Measurements from ENCODE around the gene EIF1AD.

EIF1AD gene

GRCh38 chr11:66007201-66007634 lies 5.3 kb upstream of the EIF1AD start:
- TF ChIP-seq ZFX (IDR thresholded peaks at IDR 0.05; ENCODE audit: borderline replicate concordance), result no peak
- TF ChIP-seq CTCF (IDR thresholded peaks at IDR 0.05), result no peak
- no peak overlapping the region for H3K27ac ChIP-seq

GRCh38 chr11:66006891-66007176 lies 4.9 kb upstream of the EIF1AD start:
- no peak for TF ChIP-seq ZFX (IDR thresholded peaks at IDR 0.05; ENCODE audit: borderline replicate concordance)
- TF ChIP-seq CTCF (IDR thresholded peaks at IDR 0.05), result no peak
- H3K27ac ChIP-seq, result no peak overlapping the region

- no peak overlapping the region for H3K27ac ChIP-seq
These were observed 4.4 kb upstream of the EIF1AD start for GRCh38 chr11:66006134-66006890.

GRCh38 chr11:66004186-66004585 lies 2.2 kb upstream of the EIF1AD start:
- no peak overlapping the region for H3K27ac ChIP-seq
- TF ChIP-seq CTCF (IDR thresholded peaks at IDR 0.05) (no peak), ZFX (IDR thresholded peaks at IDR 0.05; ENCODE audit: borderline replicate concordance) (no peak)

More at GRCh38 chr11:66006134-66006890, 4.4 kb upstream of the EIF1AD start:
- TF ChIP-seq CTCF (IDR thresholded peaks at IDR 0.05), result no peak
- no peak for TF ChIP-seq ZFX (IDR thresholded peaks at IDR 0.05; ENCODE audit: borderline replicate concordance)

GRCh38 chr11:66003291-66003690 lies 1.3 kb upstream of the EIF1AD start:
- TF ChIP-seq CTCF (IDR thresholded peaks at IDR 0.05) (no peak), ZFX (IDR thresholded peaks at IDR 0.05; ENCODE audit: borderline replicate concordance) (no peak)
- peak overlapping the region; percentile 96 for H3K27ac ChIP-seq

- H3K27ac ChIP-seq, result peak overlapping the region; percentile 96
- TF ChIP-seq ZFX (IDR thresholded peaks at IDR 0.05; ENCODE audit: borderline replicate concordance) (no peak), CTCF (IDR thresholded peaks at IDR 0.05) (peak; percentile 54)
These were observed 780 bp upstream of the EIF1AD start for GRCh38 chr11:66002648-66003225.

- H3K27ac ChIP-seq, result no peak overlapping the region
- no peak for TF ChIP-seq CTCF (IDR thresholded peaks at IDR 0.05)
- no peak for TF ChIP-seq ZFX (IDR thresholded peaks at IDR 0.05; ENCODE audit: borderline replicate concordance)
These were observed 4.7 kb downstream of the EIF1AD start for GRCh38 chr11:65997286-65997685.

All from 22Rv1 (cell line).